ENCODE measurements around the gene USP14. TPM values are rescaled to one million over a fixed set of nuclear protein-coding genes. Genes with fewer than 3 reads are reported as not detected.

Gene USP14
- total RNA-seq, 2 donors from 2014 or later, result 47.9 to 60.0 TPM

Small RNA genes within 50 kb of the gene (microRNA-seq; reads per million reads assigned to microRNA genes)
- 0 reads per million in 2 donors for gene MIR8078 (ENCODE audit: borderline microRNAs expressed in 2 of 2)

Other genes starting within 250 kb of the USP14 start
- gene TUBB8B, start 108.9 kb upstream of the USP14 start, total RNA-seq, result not detected
- 10 to 100 TPM; 25.9 to 26.4 TPM for gene THOC1, start 109.5 kb downstream of the USP14 start, total RNA-seq

All from posterior vena cava (tissue), 2 donors.